ENCODE measurements around the gene JARID2.

Gene JARID2

GRCh38 chr6:15280028-15280427, 34.2 kb downstream of the JARID2 start:
- Histone ChIP-seq H3K36me3 (ENCODE audit: control insufficient read depth in 2 of 2, insufficient read depth in 1 of 2, low read length in 2 of 2) (no peaks in the 10 kb centered on the region), H3K4me1 (ENCODE audit: control insufficient read depth, insufficient read depth, low read length) (peaks cover 28% of the 10 kb centered on the region), H3K27ac (ENCODE audit: extremely low read depth, low read depth, low read length) (no peak overlapping the region), H3K9me3 (ENCODE audit: control insufficient read depth, insufficient read depth, low read depth, low read length) (no peaks in the 10 kb centered on the region), H3K4me3 (ENCODE audit: low read depth, low read length) (no peak overlapping the region)
- ChIA-PET POLR2A (no interaction called here), CTCF (interaction anchor here (0.6 to 0.7 kb wide), 3 partner anchors 117 to 396 kb away, joined by 3 to 5 read pairs (median 4); no protein-coding TSS in a partner anchor)
- TF ChIP-seq ZNF501 (tag by site-specific recombination; IDR thresholded peaks at IDR 0.05): no peak
- TF ChIP-seq ZNF146 (tag by site-specific recombination; IDR thresholded peaks at IDR 0.05): no peak
- TF ChIP-seq PRDM6 (tag by site-specific recombination; IDR thresholded peaks at IDR 0.05): peak; percentile 100
- TF ChIP-seq OSR2 (tag by site-specific recombination; IDR thresholded peaks at IDR 0.05): peak; percentile 84
- TF ChIP-seq FEZF1 (tag by site-specific recombination; IDR thresholded peaks at IDR 0.05): peak; percentile 56
- TF ChIP-seq WT1 (tag by site-specific recombination; IDR thresholded peaks at IDR 0.05): no peak
- TF ChIP-seq SCRT2 (tag by site-specific recombination; IDR thresholded peaks at IDR 0.05): peak; percentile 53; the same call in 1 of the 2 replicates
- peak; percentile 57; the same call in 1 of the 2 replicates for TF ChIP-seq ZNF362 (tag by site-specific recombination; IDR thresholded peaks at IDR 0.05)
- TF ChIP-seq ZBTB44 (tag by site-specific recombination; IDR thresholded peaks at IDR 0.05): peak; percentile 70

GRCh38 chr6:15280961-15281360, 35.1 kb downstream of the JARID2 start:
- ChIA-PET CTCF (no interaction called here), POLR2A (no interaction called here)
- Histone ChIP-seq H3K27ac (ENCODE audit: extremely low read depth, low read depth, low read length) (no peak overlapping the region), H3K36me3 (ENCODE audit: control insufficient read depth in 2 of 2, insufficient read depth in 1 of 2, low read length in 2 of 2) (no peaks in the 10 kb centered on the region), H3K4me3 (ENCODE audit: low read depth, low read length) (no peak overlapping the region), H3K9me3 (ENCODE audit: control insufficient read depth, insufficient read depth, low read depth, low read length) (no peaks in the 10 kb centered on the region), H3K4me1 (ENCODE audit: control insufficient read depth, insufficient read depth, low read length) (peaks cover 28% of the 10 kb centered on the region)
- TF ChIP-seq ZNF239 (tag by site-specific recombination; IDR thresholded peaks at IDR 0.05) (no peak), PRDM10 (tag by site-specific recombination; IDR thresholded peaks at IDR 0.05) (0 out of 2 replicates have a peak, but pooled peaks have one; percentile 11)

GRCh38 chr6:15282334-15282733, 36.5 kb downstream of the JARID2 start:
- H3K4me1 ChIP-seq (ENCODE audit: control insufficient read depth, insufficient read depth, low read length): peaks cover 28% of the 10 kb centered on the region
- TF ChIP-seq ZNF398 (tag by site-specific recombination; IDR thresholded peaks at IDR 0.05): no peak
- TF ChIP-seq ZNF596 (tag by site-specific recombination; IDR thresholded peaks at IDR 0.05): peak; percentile 68; the same call in 1 of the 2 replicates
- no peaks in the 10 kb centered on the region for H3K36me3 ChIP-seq (ENCODE audit: control insufficient read depth in 2 of 2, insufficient read depth in 1 of 2, low read length in 2 of 2)
- H3K9me3 ChIP-seq (ENCODE audit: control insufficient read depth, insufficient read depth, low read depth, low read length): no peaks in the 10 kb centered on the region
- no peak overlapping the region for H3K27ac ChIP-seq (ENCODE audit: extremely low read depth, low read depth, low read length)
- ChIA-PET CTCF (interaction anchor here (1.0 kb wide), 1 partner anchor 12 kb away, joined by 3 read pairs; no protein-coding TSS in a partner anchor), POLR2A (no interaction called here)
- H3K4me3 ChIP-seq (ENCODE audit: low read depth, low read length): no peak overlapping the region
